Muscle layer of duodenum (tissue), 2 donors: ENCODE data around the gene METTL5.
A peak's percentile ranks its signal among the peaks of the same experiment; 100 is the strongest.
"Not testable (repeated sequence)": the region's sequence is repeated elsewhere in the genome, so short reads cannot be mapped to it uniquely, and the experiment has no call there.

Experiments used
- H3K27ac ChIP-seq: one replicate; pipeline ENCODE4 v1.7.0; 2013; ENCODE audit warnings: mild to moderate bottlenecking, low read length
- H3K27me3 ChIP-seq: one replicate; pipeline ENCODE4 v1.7.0; 2013; ENCODE audit warnings: low read depth, mild to moderate bottlenecking, control low read depth, low read length
- H3K36me3 ChIP-seq, 2 donors: one replicate each; pipeline ENCODE4 v1.7.0; 2013; ENCODE audit warnings: low read length in 2 of 2, control low read depth in 1 of 2, mild to moderate bottlenecking in 1 of 2; ENCODE audit not compliant: insufficient read depth in 2 of 2, control insufficient read depth in 1 of 2
- H3K4me1 ChIP-seq, 2 donors: one replicate each; pipeline ENCODE4 v1.7.0; 2013; ENCODE audit warnings: low read length in 2 of 2, mild to moderate bottlenecking in 2 of 2, control low read depth in 1 of 2, moderate library complexity in 1 of 2; ENCODE audit not compliant: insufficient read depth in 2 of 2, control insufficient read depth in 1 of 2
- H3K4me3 ChIP-seq, 2 donors: one replicate each; pipeline ENCODE4 v1.7.0; 2013; ENCODE audit warnings: low read length in 2 of 2, low read depth in 1 of 2, mild to moderate bottlenecking in 1 of 2
- H3K9me3 ChIP-seq, 2 donors: one replicate each; pipeline ENCODE4 v1.7.0; 2013; ENCODE audit warnings: low read length in 2 of 2, control low read depth in 1 of 2, mild to moderate bottlenecking in 1 of 2; ENCODE audit not compliant: control insufficient read depth in 1 of 2
- donor health status: healthy.

METTL5 gene

GRCh38 chr2:169824373-169825333 is at the start of gene METTL5:
Gene METTL5, minus strand, starts transcription at chr2:169824905. Its CDS starts 308 bp downstream, at chr2:169824597.
- Histone ChIP-seq H3K27me3 (no peaks in the 10 kb centered on the region), H3K27ac (peak within 1 kb of the TSS; percentile 59), H3K9me3 (no peaks in the 10 kb centered on the region), H3K4me1 (peaks cover 11 to 35% of the 10 kb centered on the region in 2 donors), H3K36me3 (no peaks in the 10 kb centered on the region), H3K4me3 (peak within 1 kb of the TSS; percentile 84 to 96)

DNA sequence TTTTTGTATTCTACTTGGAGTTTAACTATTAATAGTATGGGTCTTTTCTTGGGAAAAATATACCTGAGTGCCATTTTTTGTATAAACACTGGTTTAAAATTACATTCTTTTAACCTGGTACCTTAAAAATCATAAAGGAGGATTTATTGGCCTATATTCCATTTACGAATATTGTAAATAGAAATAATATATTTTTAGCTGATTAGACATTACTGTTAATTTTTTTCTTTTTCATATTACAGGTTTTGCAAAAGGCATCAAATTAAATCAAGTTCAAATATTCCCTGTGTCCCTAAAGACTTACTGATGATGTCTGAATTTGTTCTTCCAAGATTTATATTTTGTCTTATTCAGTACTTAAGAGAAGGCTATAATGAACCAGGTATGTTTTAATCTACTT is 47.3 kb upstream of the METTL5 start:
- Histone ChIP-seq H3K4me1 (no peaks in the 10 kb centered on the region), H3K9me3 (no peaks in the 10 kb centered on the region), H3K27me3 (no peaks in the 10 kb centered on the region), H3K27ac (no peak overlapping the region), H3K36me3 (no peaks in the 10 kb centered on the region), H3K4me3 (no peak overlapping the region)

GRCh38 chr2:169871369-169871768 is 46.7 kb upstream of the METTL5 start:
- H3K36me3 ChIP-seq, H3K9me3 ChIP-seq, H3K27ac ChIP-seq, H3K4me1 ChIP-seq, H3K27me3 ChIP-seq, H3K4me3 ChIP-seq: not testable (repeated sequence)

GRCh38 chr2:169868951-169869350 is 44.2 kb upstream of the METTL5 start:
- Histone ChIP-seq H3K4me1 (no peaks in the 10 kb centered on the region), H3K4me3 (no peak overlapping the region), H3K27me3 (no peaks in the 10 kb centered on the region), H3K36me3 (no peaks in the 10 kb centered on the region), H3K27ac (no peak overlapping the region), H3K9me3 (no peaks in the 10 kb centered on the region)

DNA sequence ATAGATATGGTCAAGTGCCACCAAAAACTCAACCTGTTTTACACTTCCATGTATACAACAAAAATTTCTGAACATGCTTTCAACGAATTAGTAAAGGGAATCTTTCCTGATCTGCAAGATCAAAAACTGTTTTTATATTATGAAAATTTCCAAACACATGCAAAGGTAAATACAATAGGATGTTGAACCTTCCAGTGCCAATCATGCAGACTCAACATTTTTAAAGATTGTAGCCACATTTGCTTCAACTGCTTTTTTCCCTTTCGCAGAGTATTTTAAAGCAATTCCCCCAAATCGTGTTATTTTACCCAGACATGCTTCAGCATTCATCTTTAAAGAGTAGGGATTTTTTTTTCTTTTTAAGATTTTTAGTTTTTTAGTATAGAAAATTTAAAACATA is 42.9 kb upstream of the METTL5 start:
- no peaks in the 10 kb centered on the region for H3K4me1 ChIP-seq

GRCh38 chr2:169866230-169866629 is 41.5 kb upstream of the METTL5 start:
- not testable (repeated sequence) for H3K27me3 ChIP-seq, H3K9me3 ChIP-seq

More for the DNA sequence above, 42.9 kb upstream of the METTL5 start:
- Histone ChIP-seq H3K4me3 (no peak overlapping the region), H3K27ac (no peak overlapping the region), H3K27me3 (no peaks in the 10 kb centered on the region), H3K9me3 (no peaks in the 10 kb centered on the region), H3K36me3 (no peaks in the 10 kb centered on the region)

DNA sequence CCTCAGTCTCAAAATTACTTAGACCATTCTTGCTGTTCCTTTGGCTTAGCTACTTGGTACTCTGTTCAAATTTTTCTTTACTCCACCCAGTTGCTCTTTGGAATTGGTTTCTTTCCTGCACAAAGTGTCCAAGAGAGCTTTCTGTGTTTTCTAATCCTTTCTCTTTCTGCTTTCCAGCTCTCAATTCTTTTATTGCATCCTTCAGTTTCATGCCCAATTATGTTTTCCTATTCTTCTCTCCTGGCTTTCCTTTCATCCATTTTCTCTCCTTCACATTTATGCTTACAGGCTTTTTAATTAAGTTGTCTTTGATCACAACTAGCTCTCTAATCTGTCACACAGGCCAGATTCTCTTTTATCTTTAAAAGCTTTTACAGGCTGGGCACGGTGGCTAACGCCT is 40.8 kb upstream of the METTL5 start:
- Histone ChIP-seq H3K36me3 (no peaks in the 10 kb centered on the region), H3K4me3 (no peak overlapping the region), H3K9me3 (no peaks in the 10 kb centered on the region), H3K27ac (no peak overlapping the region), H3K27me3 (no peaks in the 10 kb centered on the region), H3K4me1 (no peaks in the 10 kb centered on the region)

More at GRCh38 chr2:169866230-169866629, 41.5 kb upstream of the METTL5 start:
- not testable (repeated sequence) for H3K36me3 ChIP-seq, H3K4me3 ChIP-seq, H3K4me1 ChIP-seq, H3K27ac ChIP-seq

DNA sequence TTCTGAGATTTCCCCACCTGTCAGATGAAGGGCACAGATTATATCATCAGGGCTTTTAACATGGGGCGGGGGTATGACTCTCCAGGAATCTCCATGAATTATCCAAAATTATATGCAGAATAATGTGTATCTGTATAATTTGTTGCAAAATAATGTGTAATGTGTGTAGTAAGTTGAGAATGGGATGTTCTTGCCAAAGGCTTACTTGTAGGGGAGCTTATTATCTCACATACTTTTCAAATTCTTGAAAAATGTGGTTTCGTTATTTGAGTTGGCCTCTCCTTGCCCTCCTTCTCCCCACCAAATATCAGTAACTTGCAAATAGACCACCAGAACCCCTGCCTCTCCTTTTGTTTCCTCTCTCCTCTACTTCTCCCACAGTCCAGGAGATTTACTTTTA is 38.1 kb upstream of the METTL5 start:
- Histone ChIP-seq H3K4me1 (no peaks in the 10 kb centered on the region), H3K27ac (no peak overlapping the region), H3K36me3 (no peaks in the 10 kb centered on the region), H3K27me3 (no peaks in the 10 kb centered on the region), H3K9me3 (no peaks in the 10 kb centered on the region), H3K4me3 (no peak overlapping the region)

- Histone ChIP-seq H3K9me3 (no peaks in the 10 kb centered on the region), H3K27ac (no peak overlapping the region), H3K4me3 (no peak overlapping the region), H3K4me1 (no peaks in the 10 kb centered on the region), H3K27me3 (no peaks in the 10 kb centered on the region), H3K36me3 (no peaks in the 10 kb centered on the region)
Measured at GRCh38 chr2:169860149-169860548, 35.4 kb upstream of the METTL5 start.

- Histone ChIP-seq H3K4me3 (no peak overlapping the region), H3K36me3 (no peaks in the 10 kb centered on the region), H3K27ac (no peak overlapping the region), H3K4me1 (no peaks in the 10 kb centered on the region), H3K27me3 (no peaks in the 10 kb centered on the region), H3K9me3 (no peaks in the 10 kb centered on the region)
Measured at GRCh38 chr2:169859423-169859822, 34.7 kb upstream of the METTL5 start.

DNA sequence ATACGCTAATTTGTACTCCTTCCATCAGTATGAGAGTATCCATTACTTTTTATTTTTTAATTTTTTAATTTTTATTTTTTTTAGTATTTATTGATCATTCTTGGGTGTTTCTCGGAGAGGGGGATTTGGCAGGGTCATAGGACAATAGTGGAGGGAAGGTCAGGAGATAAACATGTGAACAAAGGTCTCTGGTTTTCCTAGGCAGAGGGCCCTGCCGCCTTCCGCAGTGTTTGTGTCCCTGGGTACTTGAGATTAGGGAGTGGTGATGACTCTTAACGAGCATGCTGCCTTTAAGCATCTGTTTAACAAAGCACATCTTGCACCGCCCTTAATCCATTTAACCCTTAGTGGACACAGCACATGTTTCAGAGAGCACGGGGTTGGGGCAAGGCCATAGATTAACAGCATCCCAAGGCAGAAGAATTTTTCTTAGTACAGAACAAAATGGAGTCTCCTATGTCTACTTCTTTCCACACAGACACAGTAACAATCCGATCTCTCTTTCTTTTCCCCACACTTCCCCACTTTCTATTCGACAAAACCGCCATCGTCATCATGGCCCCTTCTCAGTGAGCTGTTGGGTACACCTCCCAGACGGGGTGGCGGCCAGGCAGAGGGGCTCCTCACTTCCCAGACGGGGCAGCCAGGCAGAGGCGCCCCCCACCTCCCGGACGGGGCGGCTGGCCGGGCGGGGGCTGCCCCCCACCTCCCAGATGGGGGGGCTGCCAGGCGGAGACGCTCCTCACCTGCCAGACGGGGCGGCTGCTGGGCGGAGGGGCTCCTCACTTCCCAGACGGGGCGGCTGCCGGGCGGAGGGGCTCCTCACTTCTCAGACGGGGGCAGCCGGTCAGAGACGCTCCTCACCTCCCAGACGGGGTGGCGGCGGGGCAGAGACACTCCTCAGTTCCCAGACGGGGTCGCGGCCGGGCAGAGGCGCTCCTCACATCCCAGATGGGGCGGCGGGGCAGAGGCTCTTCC is 30.9 kb upstream of the METTL5 start:
- H3K36me3 ChIP-seq, H3K9me3 ChIP-seq, H3K27ac ChIP-seq, H3K27me3 ChIP-seq, H3K4me1 ChIP-seq, H3K4me3 ChIP-seq: not testable (repeated sequence)
